Measurements from ENCODE around the gene ITGA7. TPM values are rescaled to one million over a fixed set of nuclear protein-coding genes. Genes with fewer than 3 reads are reported as not detected.

Gene ITGA7
- total RNA-seq, 4 donors from 2014 or later, result 6.8 to 167 (median 29.4) TPM

DNA sequence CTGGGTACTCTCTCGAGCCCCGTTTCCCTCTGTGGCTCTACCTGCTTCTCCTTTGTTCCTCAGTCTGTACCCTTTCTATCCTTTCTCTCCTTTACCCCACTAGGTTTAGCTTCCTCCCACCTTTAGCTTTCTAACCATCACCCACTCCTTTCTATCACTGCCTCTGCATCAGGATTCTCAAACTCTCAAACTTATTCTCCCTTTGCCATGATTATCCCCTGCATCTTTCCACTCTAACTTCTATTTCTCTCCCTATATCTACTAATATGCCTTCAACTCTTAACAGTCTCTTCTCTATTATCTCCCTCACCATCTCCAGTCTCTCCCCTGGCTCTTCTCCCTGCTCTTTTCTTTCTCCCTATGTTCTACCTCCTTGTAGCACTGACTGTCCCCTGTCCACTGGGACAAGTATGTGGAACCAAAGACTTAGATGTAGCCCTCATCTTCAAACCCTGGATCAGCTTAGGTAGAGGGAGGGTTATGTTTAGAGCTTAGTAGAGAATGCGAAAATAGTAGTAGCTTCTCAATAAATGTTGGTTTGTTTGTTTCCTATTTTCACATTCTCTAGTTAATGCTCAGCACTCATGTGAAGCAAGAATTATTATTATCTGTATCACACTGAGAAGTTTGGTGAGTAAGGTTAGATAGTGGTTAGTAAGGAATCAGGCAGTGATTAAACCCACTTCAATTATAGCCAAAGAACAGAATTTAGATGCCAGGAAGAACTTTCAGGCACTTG lies 38.6 kb upstream of the ITGA7 start:
- Histone ChIP-seq H3K27ac (peak overlapping the region; percentile 83 to 91), H3K27me3 (no peaks in the 10 kb centered on the region), H3K4me1 (no peaks in the 10 kb centered on the region), H3K9me3 (no peaks in the 10 kb centered on the region), H3K4me3 (no peak overlapping the region), H3K36me3 (no peaks in the 10 kb centered on the region)
- TF ChIP-seq, protein P1, sequence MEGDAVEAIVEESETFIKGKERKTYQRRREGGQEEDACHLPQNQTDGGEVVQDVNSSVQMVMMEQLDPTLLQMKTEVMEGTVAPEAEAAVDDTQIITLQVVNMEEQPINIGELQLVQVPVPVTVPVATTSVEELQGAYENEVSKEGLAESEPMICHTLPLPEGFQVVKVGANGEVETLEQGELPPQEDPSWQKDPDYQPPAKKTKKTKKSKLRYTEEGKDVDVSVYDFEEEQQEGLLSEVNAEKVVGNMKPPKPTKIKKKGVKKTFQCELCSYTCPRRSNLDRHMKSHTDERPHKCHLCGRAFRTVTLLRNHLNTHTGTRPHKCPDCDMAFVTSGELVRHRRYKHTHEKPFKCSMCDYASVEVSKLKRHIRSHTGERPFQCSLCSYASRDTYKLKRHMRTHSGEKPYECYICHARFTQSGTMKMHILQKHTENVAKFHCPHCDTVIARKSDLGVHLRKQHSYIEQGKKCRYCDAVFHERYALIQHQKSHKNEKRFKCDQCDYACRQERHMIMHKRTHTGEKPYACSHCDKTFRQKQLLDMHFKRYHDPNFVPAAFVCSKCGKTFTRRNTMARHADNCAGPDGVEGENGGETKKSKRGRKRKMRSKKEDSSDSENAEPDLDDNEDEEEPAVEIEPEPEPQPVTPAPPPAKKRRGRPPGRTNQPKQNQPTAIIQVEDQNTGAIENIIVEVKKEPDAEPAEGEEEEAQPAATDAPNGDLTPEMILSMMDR (IDR thresholded peaks at IDR 0.05), result no peak
- no peak for TF ChIP-seq POLR2A (IDR thresholded peaks at IDR 0.05)
- intact Hi-C loops (cut with DNase I; ENCODE audit: low total_unique reads), result loop anchor here (10.0 kb wide), 1 partner anchor 68 kb away; the partner anchor contains the start of genes ORMDL2 and SARNP
- no peak for DNase-seq

DNA sequence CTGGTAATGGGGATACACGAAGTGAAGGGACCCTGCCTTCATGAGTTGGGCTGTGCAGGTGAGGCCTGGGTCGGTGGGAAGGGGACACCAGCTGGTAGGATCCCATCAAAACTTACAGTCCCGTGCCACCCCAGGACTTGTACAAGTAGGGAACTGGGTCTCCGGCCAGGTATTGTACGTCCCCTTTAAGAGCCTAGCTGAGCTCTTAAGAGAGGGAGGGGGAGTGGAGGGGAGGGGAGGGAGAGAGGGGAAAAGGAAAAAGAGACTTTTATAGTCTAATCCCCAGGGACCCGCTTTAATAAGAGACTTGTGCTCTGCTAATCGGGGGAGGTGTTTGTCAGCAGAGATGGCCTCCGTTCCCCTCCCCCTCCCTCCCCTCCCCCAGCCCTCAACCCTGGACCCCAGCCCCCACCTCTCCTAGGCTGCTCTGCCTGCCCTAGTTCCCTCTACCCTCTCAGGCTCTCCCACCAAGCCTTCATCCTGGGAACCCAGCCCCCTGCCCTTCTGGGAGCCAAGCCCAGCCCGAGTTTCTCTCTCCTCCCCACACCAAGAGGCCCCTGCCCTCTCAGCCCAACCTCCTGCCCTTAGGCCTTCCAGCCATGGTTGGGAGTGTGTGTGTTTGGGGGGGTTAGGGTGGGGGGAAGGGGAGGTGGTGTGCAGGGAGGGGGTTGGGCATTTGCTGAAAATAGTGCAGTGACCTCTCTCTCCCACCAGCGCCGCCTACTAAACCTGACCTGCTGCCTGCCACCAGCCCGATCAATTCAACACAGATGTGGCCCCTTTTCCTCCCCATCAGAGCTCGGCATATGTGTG lies 37.9 kb upstream of the ITGA7 start:
- Histone ChIP-seq H3K9me3 (no peaks in the 10 kb centered on the region), H3K36me3 (no peaks in the 10 kb centered on the region), H3K27me3 (no peaks in the 10 kb centered on the region), H3K4me1 (no peaks in the 10 kb centered on the region), H3K4me3 (peak overlapping the region; percentile 7 to 18), H3K27ac (peak overlapping the region; percentile 83 to 91)
- intact Hi-C loops (cut with DNase I; ENCODE audit: low total_unique reads), result loop anchor here (10.0 kb wide), 1 partner anchor 69 kb away; the partner anchor contains the start of genes ORMDL2 and SARNP
- DNase-seq, result peak in 1 of 2 donors; percentile 57
- TF ChIP-seq POLR2A (IDR thresholded peaks at IDR 0.05), result no peak
- TF ChIP-seq, protein P1 (IDR thresholded peaks at IDR 0.05), result no peak

GRCh38 chr12:55744340-55745030 lies 36.8 kb upstream of the ITGA7 start:
- intact Hi-C loops (cut with DNase I; ENCODE audit: low total_unique reads), result loop anchor here (10.0 kb wide), 1 partner anchor 70 kb away; the partner anchor contains the start of genes ORMDL2 and SARNP
- H3K4me1 ChIP-seq, result no peaks in the 10 kb centered on the region
- DNase-seq, result no peak

DNA sequence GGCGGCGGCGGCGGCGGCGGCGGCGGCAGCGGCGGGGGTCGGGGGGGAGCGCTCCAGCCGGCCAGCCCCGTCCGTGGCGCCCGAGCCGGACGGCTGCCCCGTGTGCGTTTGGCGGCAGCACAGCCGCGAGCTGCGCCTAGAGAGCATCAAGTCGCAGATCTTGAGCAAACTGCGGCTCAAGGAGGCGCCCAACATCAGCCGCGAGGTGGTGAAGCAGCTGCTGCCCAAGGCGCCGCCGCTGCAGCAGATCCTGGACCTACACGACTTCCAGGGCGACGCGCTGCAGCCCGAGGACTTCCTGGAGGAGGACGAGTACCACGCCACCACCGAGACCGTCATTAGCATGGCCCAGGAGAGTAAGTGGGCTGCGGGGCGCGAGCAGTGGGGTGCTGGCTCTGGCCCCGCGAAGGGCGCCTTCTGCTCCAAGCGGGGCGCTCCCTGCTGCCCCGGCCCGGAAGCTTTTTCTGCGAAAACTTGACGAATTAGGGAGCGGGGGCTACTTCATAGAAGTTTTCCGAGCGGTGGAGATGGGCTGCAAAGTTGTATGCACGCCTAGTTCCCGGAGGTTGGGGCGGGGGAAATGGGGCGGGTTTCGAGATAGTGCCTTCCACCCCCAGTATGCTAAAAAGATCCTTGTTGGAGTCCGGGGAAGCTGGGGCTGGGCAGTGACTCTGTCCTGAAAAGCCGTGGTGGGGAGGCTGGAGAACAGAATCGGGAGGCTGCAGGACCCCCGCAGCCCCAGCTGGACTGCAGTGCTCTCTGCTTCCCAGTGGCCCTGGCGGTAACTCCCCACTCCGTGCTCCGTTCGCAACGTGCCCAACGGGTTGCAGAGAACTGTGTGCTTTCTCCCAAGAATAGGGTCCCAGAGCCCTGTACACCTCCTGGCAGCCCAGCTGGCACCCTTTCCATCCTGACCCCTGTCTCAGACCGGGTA lies 36.0 kb upstream of the ITGA7 start:
- intact Hi-C loops (cut with DNase I; ENCODE audit: low total_unique reads), result loop anchor here (10.0 kb wide), 1 partner anchor 71 kb away; the partner anchor contains the start of genes ORMDL2 and SARNP
- H3K27ac ChIP-seq, result peak overlapping the region; percentile 83 to 91
- DNase-seq, result peak in 1 of 2 donors; percentile 64
- no peaks in the 10 kb centered on the region for H3K27me3 ChIP-seq
- H3K4me3 ChIP-seq, result peak overlapping the region; percentile 53 to 61
- H3K4me1 ChIP-seq, result no peaks in the 10 kb centered on the region
- TF ChIP-seq, protein P1 (IDR thresholded peaks at IDR 0.05), result peak in 1 of 4 experiments; percentile 10
- TF ChIP-seq POLR2A (IDR thresholded peaks at IDR 0.05), result peak in 1 of 2 donors; percentile 8
- no peaks in the 10 kb centered on the region for H3K9me3 ChIP-seq
- H3K36me3 ChIP-seq, result no peaks in the 10 kb centered on the region

More at GRCh38 chr12:55744340-55745030, 36.8 kb upstream of the ITGA7 start:
- Histone ChIP-seq H3K9me3 (no peaks in the 10 kb centered on the region), H3K4me3 (peak overlapping the region; percentile 53 to 61), H3K27me3 (no peaks in the 10 kb centered on the region), H3K27ac (peak overlapping the region; percentile 83 to 91), H3K36me3 (no peaks in the 10 kb centered on the region)
- TF ChIP-seq, protein P1 (IDR thresholded peaks at IDR 0.05), result no peak
- TF ChIP-seq POLR2A (IDR thresholded peaks at IDR 0.05), result no peak
